GM10248 (cell line): ENCODE data around the gene MCM7.

Experiments used
- CTCF ChIA-PET: fragments of 300-600 bp; sonication (Branson Sonifier 250); formaldehyde crosslinking; extraction: SDS; loops from one replicate; lab custom pipeline; 2021; ENCODE audit warnings: antibody characterized with exemption; lab: Yijun Ruan, JAX
- POLR2A ChIA-PET: fragments of 350-650 bp; sonication (Branson Sonifier 250); formaldehyde crosslinking; extraction: SDS; loops from one replicate; lab custom pipeline; 2020; ENCODE audit warnings: antibody characterized with exemption; lab: Yijun Ruan, JAX
- DNase-seq: peaks from one replicate; pipeline ENCODE4 v3.0.0; 2012; ENCODE audit errors: extremely low spot score
- TF ChIP-seq, protein P1 (sequence below): IDR thresholded peaks from 2 replicates; pipeline ENCODE4 v1.5.1; 2012; ENCODE audit warnings: mild to moderate bottlenecking, low read depth; ENCODE audit errors: extremely low read depth, missing control alignments, control extremely low read depth

Gene MCM7

GRCh38 chr7:100085515-100085914 is 15.7 kb downstream of the MCM7 start:
- POLR2A ChIA-PET = no interaction called here
- no peak for DNase-seq
- TF ChIP-seq, protein P1, sequence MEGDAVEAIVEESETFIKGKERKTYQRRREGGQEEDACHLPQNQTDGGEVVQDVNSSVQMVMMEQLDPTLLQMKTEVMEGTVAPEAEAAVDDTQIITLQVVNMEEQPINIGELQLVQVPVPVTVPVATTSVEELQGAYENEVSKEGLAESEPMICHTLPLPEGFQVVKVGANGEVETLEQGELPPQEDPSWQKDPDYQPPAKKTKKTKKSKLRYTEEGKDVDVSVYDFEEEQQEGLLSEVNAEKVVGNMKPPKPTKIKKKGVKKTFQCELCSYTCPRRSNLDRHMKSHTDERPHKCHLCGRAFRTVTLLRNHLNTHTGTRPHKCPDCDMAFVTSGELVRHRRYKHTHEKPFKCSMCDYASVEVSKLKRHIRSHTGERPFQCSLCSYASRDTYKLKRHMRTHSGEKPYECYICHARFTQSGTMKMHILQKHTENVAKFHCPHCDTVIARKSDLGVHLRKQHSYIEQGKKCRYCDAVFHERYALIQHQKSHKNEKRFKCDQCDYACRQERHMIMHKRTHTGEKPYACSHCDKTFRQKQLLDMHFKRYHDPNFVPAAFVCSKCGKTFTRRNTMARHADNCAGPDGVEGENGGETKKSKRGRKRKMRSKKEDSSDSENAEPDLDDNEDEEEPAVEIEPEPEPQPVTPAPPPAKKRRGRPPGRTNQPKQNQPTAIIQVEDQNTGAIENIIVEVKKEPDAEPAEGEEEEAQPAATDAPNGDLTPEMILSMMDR = no peak
- CTCF ChIA-PET = interaction anchor here (1.0 to 2.3 kb wide), 2 partner anchors 15 to 45 kb away, joined by 3 to 6 read pairs; no protein-coding TSS in a partner anchor

GRCh38 chr7:100082978-100083377 is 18.2 kb downstream of the MCM7 start:
- POLR2A ChIA-PET = interaction anchor here (0.6 to 1.0 kb wide), 6 partner anchors 8 to 318 kb away, joined by 3 to 8 read pairs (median 4); no protein-coding TSS in a partner anchor
- TF ChIP-seq, protein P1 = no peak
- DNase-seq = no peak
- CTCF ChIA-PET = interaction anchor here (0.9 to 2.8 kb wide), 17 partner anchors 10 to 169 kb away, joined by 3 to 14 read pairs (median 4); partner anchors contain the start of genes TRIM4 and ZSCAN21

- peak; percentile 97 for DNase-seq
- ChIA-PET POLR2A (interaction anchor here (0.7 to 0.8 kb wide), 3 partner anchors 15 to 523 kb away, joined by 3 to 4 read pairs (median 4); partner anchors contain the start of genes MCM7 and ZNF655), CTCF (interaction anchor here (0.9 to 1.5 kb wide), 12 partner anchors 14 to 90 kb away, joined by 3 to 14 read pairs (median 4); partner anchors contain the start of genes AP4M1, MCM7, ZKSCAN1 and ZSCAN21)
- TF ChIP-seq, protein P1 = peak; percentile 92
These were observed 19.6 kb downstream of the MCM7 start, which contains the start of gene ZNF3 for GRCh38 chr7:100081535-100082102. ZNF3 (minus strand) TSS chr7:100081723; CDS start chr7:100077357, 4,366 bp downstream.

DNA sequence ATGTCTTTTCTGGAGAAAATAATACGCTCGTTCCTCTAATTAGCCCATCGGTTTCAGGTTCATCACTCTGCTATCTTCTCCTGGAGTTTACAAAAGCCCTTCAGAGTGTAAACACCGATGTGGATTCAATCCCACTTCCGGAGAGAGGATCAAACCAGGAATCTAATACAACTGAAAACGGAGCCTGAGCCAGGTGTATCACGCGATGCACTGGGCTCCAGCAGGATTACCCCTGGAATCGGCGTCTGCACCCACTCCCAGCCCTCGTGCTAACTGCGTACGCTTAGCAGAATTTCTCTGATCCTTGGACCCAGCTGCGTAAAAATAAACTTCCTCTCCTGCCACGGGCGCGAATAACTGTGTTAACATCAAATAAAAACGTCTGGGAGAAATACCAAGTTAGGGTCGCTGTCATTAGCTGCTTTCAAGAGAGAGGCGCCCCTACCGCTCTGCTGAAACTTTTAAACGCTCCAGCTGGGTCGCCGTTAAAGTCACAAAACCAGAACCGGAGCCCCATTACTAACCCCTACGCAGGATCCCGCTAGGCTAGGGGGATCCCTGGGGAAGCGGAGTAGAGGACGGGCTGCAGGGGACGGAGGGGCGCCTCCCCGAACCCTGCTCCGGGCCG is 20.2 kb downstream of the MCM7 start:
- TF ChIP-seq, protein P1 = no peak
- ChIA-PET CTCF (interaction anchor here (0.6 to 1.6 kb wide), 8 partner anchors 10 to 74 kb away, joined by 3 to 6 read pairs (median 4); partner anchors contain the start of genes AP4M1, MCM7, ZKSCAN1 and ZSCAN21), POLR2A (interaction anchor here (0.8 kb wide), 1 partner anchor 523 kb away, joined by 3 read pairs; the partner anchor contains the start of gene ZNF655)
- no peak for DNase-seq

GRCh38 chr7:100079024-100079560 is 22.1 kb downstream of the MCM7 start:
- TF ChIP-seq, protein P1 = no peak
- ChIA-PET CTCF (no interaction called here), POLR2A (interaction anchor here (0.6 to 1.1 kb wide), 3 partner anchors 15 to 559 kb away, joined by 3 to 4 read pairs (median 3); partner anchors contain the start of gene ZSCAN21)
- DNase-seq = no peak

GRCh38 chr7:100077205-100077604 is 24.0 kb downstream of the MCM7 start:
- POLR2A ChIA-PET = no interaction called here
- TF ChIP-seq, protein P1 = no peak
- DNase-seq = no peak
- CTCF ChIA-PET = no interaction called here
